Stimulated activated CD4-positive, alpha-beta T cell treated with anti-CD3 and anti-CD28 coated beads, Interleukin-4, amount 100 ng/mL, for 4 hours (primary cell): ENCODE data around the gene LPAR6.

Experiments used
- DNase-seq, 2 experiments: peaks; one replicate each; pipeline ENCODE4 v3.0.0-alpha.2; 2020

Gene LPAR6

GRCh38 chr13:48414501-48414900 is 1.6 kb upstream of the LPAR6 start:
- DNase-seq = no peak

- peak in 1 of 2 experiments; percentile 27 for DNase-seq
Observed at GRCh38 chr13:48411841-48412531, 927 bp downstream of the LPAR6 start.

- DNase-seq = no peak
Observed at GRCh38 chr13:48411147-48411794, 1.6 kb downstream of the LPAR6 start.

- DNase-seq = no peak
Observed at GRCh38 chr13:48410199-48410598, 2.7 kb downstream of the LPAR6 start.

- no peak for DNase-seq
Observed at GRCh38 chr13:48405875-48406274, 7.0 kb downstream of the LPAR6 start.

GRCh38 chr13:48404952-48405351 is 8.0 kb downstream of the LPAR6 start:
- no peak for DNase-seq

GRCh38 chr13:48403913-48404312 is 9.0 kb downstream of the LPAR6 start:
- no peak for DNase-seq

- no peak for DNase-seq
Observed at GRCh38 chr13:48403151-48403631, 9.7 kb downstream of the LPAR6 start.

GRCh38 chr13:48402325-48402932 is 10.5 kb downstream of the LPAR6 start:
- no peak for DNase-seq

- no peak for DNase-seq
Observed at GRCh38 chr13:48401480-48401879, 11.4 kb downstream of the LPAR6 start.

- no peak for DNase-seq
Observed at GRCh38 chr13:48400850-48401291, 12.0 kb downstream of the LPAR6 start.

- DNase-seq = no peak
Observed at GRCh38 chr13:48400090-48400694, 12.7 kb downstream of the LPAR6 start.

GRCh38 chr13:48398450-48399095 is 14.3 kb downstream of the LPAR6 start:
- DNase-seq = no peak

- DNase-seq = no peak
Observed at GRCh38 chr13:48397744-48398143, 15.2 kb downstream of the LPAR6 start.

- DNase-seq = no peak
Observed at GRCh38 chr13:48393698-48394085, 19.2 kb downstream of the LPAR6 start.

GRCh38 chr13:48393030-48393697 is 19.7 kb downstream of the LPAR6 start:
- no peak for DNase-seq

- DNase-seq = no peak
Observed at GRCh38 chr13:48391257-48391656, 21.7 kb downstream of the LPAR6 start.

GRCh38 chr13:48386816-48387215 is 26.1 kb downstream of the LPAR6 start:
- DNase-seq = no peak

- DNase-seq = no peak
Observed at GRCh38 chr13:48383384-48383783, 29.5 kb downstream of the LPAR6 start.

- DNase-seq = no peak
Observed at GRCh38 chr13:48380581-48380980, 32.3 kb downstream of the LPAR6 start.

GRCh38 chr13:48377857-48378256 is 35.1 kb downstream of the LPAR6 start:
- no peak for DNase-seq

- no peak for DNase-seq
Observed at GRCh38 chr13:48370815-48371214, 42.1 kb downstream of the LPAR6 start.

- no peak for DNase-seq
Observed at GRCh38 chr13:48369988-48370387, 42.9 kb downstream of the LPAR6 start.
